DND-41 (cell line): ENCODE measurements around the gene PDE1A.

ENCODE experiments used
- ATAC-seq: fragments of 200-7000 bp; cut with Tn5 transposase; 3 replicates; pipeline ENCODE4 v1.9.1; 2021; ENCODE audit warnings: low read depth; ENCODE audit not compliant: insufficient read depth
- DNase-seq: peaks from one replicate; pipeline ENCODE4 v3.0.0-alpha.2; 2020
- H2AFZ ChIP-seq: 2 replicates; pipeline ENCODE4 v1.6.0; 2012; ENCODE audit warnings: low read depth, low read length
- H3K27ac ChIP-seq: 2 replicates; pipeline ENCODE4 v1.5.1; 2012; ENCODE audit warnings: low read length, inconsistent platforms
- H3K27me3 ChIP-seq: fragments of 200-600 bp; sonication (generic); 2 replicates; pipeline ENCODE4 v1.6.0; 2012; ENCODE audit warnings: low read length, mild to moderate bottlenecking, inconsistent platforms; ENCODE audit not compliant: insufficient read depth, poor library complexity
- H3K36me3 ChIP-seq: 2 replicates; pipeline ENCODE4 v1.5.1; 2012; ENCODE audit warnings: low read length, inconsistent platforms; ENCODE audit not compliant: insufficient read depth
- H3K4me1 ChIP-seq: 2 replicates; pipeline ENCODE4 v1.5.1; 2012; ENCODE audit warnings: mild to moderate bottlenecking, low read length; ENCODE audit not compliant: insufficient read depth
- H3K4me2 ChIP-seq: 2 replicates; pipeline ENCODE4 v1.6.0; 2012; ENCODE audit warnings: mild to moderate bottlenecking, moderate library complexity, low read length, inconsistent platforms; ENCODE audit not compliant: insufficient read depth
- H3K4me3 ChIP-seq, 2 experiments: fragments of 200-600 bp in 1 of 2; shearing (Covaris generic) in 1 of 2; 2 replicates each; pipeline ENCODE4 v1.5.1; 2012 to 2016; ENCODE audit warnings: inconsistent platforms in 2 of 2, low read length in 2 of 2, mild to moderate bottlenecking in 2 of 2, low read depth in 1 of 2, moderate library complexity in 1 of 2
- H3K79me2 ChIP-seq: 2 replicates; pipeline ENCODE4 v1.6.0; 2012; ENCODE audit warnings: low read length, inconsistent platforms; ENCODE audit not compliant: insufficient read depth
- H3K9ac ChIP-seq: 2 replicates; pipeline ENCODE4 v1.6.0; 2012; ENCODE audit warnings: low read depth, mild to moderate bottlenecking, inconsistent platforms, low read length, moderate library complexity
- H3K9me3 ChIP-seq: 2 replicates; pipeline ENCODE4 v1.5.1; 2012; ENCODE audit warnings: low read length, moderate library complexity, mild to moderate bottlenecking, inconsistent platforms; ENCODE audit not compliant: insufficient read depth, severe bottlenecking
- H4K20me1 ChIP-seq: 2 replicates; pipeline ENCODE4 v1.6.0; 2012; ENCODE audit warnings: low read length; ENCODE audit not compliant: insufficient read depth
- CTCF ChIP-seq: IDR thresholded peaks from 2 replicates; pipeline ENCODE4 v1.5.1; 2012; ENCODE audit warnings: borderline replicate concordance, low read length, moderate library complexity, mild to moderate bottlenecking; ENCODE audit not compliant: poor library complexity, severe bottlenecking; ENCODE audit errors: extremely low read depth
- EZH2 ChIP-seq: IDR thresholded peaks from 3 replicates; pipeline ENCODE4 v1.6.1; 2012; ENCODE audit warnings: borderline replicate concordance, low read depth, mild to moderate bottlenecking, moderate library complexity, low read length, inconsistent platforms; ENCODE audit not compliant: severe bottlenecking

Gene PDE1A

GRCh38 chr2:182316950-182317349 is 109.9 kb downstream of the PDE1A start:
- Histone ChIP-seq H3K4me1 (no peaks in the 10 kb centered on the region), H3K36me3 (no peaks in the 10 kb centered on the region), H3K4me3 (no peak overlapping the region), H4K20me1 (no peaks in the 10 kb centered on the region), H3K4me2 (no peak overlapping the region), H3K79me2 (no peaks in the 10 kb centered on the region), H3K9me3 (no peaks in the 10 kb centered on the region), H2AFZ (no peak overlapping the region), H3K27me3 (peaks cover 8% of the 10 kb centered on the region), H3K27ac (no peak overlapping the region), H3K9ac (no peak overlapping the region)
- no peak for ATAC-seq
- TF ChIP-seq CTCF: no peak
- no peak for TF ChIP-seq EZH2
- no peak for DNase-seq

- DNase-seq (no peak), ATAC-seq (no peak)
- no peaks in the 10 kb centered on the region for H3K9me3 ChIP-seq
- H3K4me2 ChIP-seq: no peak overlapping the region
- H3K4me1 ChIP-seq: no peaks in the 10 kb centered on the region
- H3K4me3 ChIP-seq: no peak overlapping the region
- no peak overlapping the region for H3K9ac ChIP-seq
- H3K27ac ChIP-seq: no peak overlapping the region
- no peaks in the 10 kb centered on the region for H4K20me1 ChIP-seq
- no peak for TF ChIP-seq EZH2
- no peak for TF ChIP-seq CTCF
- no peaks in the 10 kb centered on the region for H3K36me3 ChIP-seq
- H3K27me3 ChIP-seq: no peaks in the 10 kb centered on the region
- no peaks in the 10 kb centered on the region for H3K79me2 ChIP-seq
- no peak overlapping the region for H2AFZ ChIP-seq
Observed at GRCh38 chr2:182302972-182303371, 123.9 kb downstream of the PDE1A start.

- H3K9me3 ChIP-seq: no peaks in the 10 kb centered on the region
- no peak overlapping the region for H3K27ac ChIP-seq
- ATAC-seq (no peak), DNase-seq (no peak)
- no peaks in the 10 kb centered on the region for H3K4me1 ChIP-seq
- no peak overlapping the region for H3K4me3 ChIP-seq
- H2AFZ ChIP-seq: no peak overlapping the region
- H3K9ac ChIP-seq: no peak overlapping the region
- no peaks in the 10 kb centered on the region for H3K27me3 ChIP-seq
- no peaks in the 10 kb centered on the region for H3K79me2 ChIP-seq
- TF ChIP-seq EZH2 (no peak), CTCF (no peak)
- H3K4me2 ChIP-seq: no peak overlapping the region
- no peaks in the 10 kb centered on the region for H3K36me3 ChIP-seq
- no peaks in the 10 kb centered on the region for H4K20me1 ChIP-seq
Observed at GRCh38 chr2:182302174-182302573, 124.7 kb downstream of the PDE1A start.

GRCh38 chr2:182301093-182301492 is 125.7 kb downstream of the PDE1A start:
- DNase-seq: no peak
- H3K27me3 ChIP-seq: no peaks in the 10 kb centered on the region

More at GRCh38 chr2:182301093-182301492, 125.7 kb downstream of the PDE1A start:
- Histone ChIP-seq H3K4me2 (no peak overlapping the region), H3K36me3 (no peaks in the 10 kb centered on the region), H4K20me1 (no peaks in the 10 kb centered on the region), H3K4me1 (no peaks in the 10 kb centered on the region), H2AFZ (no peak overlapping the region), H3K79me2 (no peaks in the 10 kb centered on the region), H3K9ac (no peak overlapping the region), H3K9me3 (no peaks in the 10 kb centered on the region), H3K27ac (no peak overlapping the region), H3K4me3 (no peak overlapping the region)
- no peak for ATAC-seq
- TF ChIP-seq EZH2 (no peak), CTCF (no peak)
